K562 (cell line): ENCODE results near the gene OPA3. TPM values are rescaled to one million over a fixed set of nuclear protein-coding genes. Genes with fewer than 3 reads are reported as not detected.

Source experiments
- ARHGAP35 ChIP-seq: fragments of 450-650 bp; IDR thresholded peaks from 2 replicates; pipeline ENCODE4 v1.6.1; 2018; ENCODE audit not compliant: partially characterized antibody
- ARID1B ChIP-seq: fragments of 450-650 bp; IDR thresholded peaks from 2 replicates; pipeline ENCODE4 v1.6.1; 2016; ENCODE audit warnings: antibody characterized with exemption, mild to moderate bottlenecking, inconsistent platforms
- BMI1 ChIP-seq: fragments of 150-350 bp; IDR thresholded peaks from 2 replicates; pipeline ENCODE4 v1.6.1; 2014; ENCODE audit warnings: low read length
- HDAC6 ChIP-seq: IDR thresholded peaks from 2 replicates; pipeline ENCODE4 v1.6.1; 2012; ENCODE audit warnings: low read depth, mild to moderate bottlenecking, control low read depth, inconsistent platforms, low read length, moderate library complexity
- JUND ChIP-seq, 2 experiments: IDR thresholded peaks; 2 replicates in 1 of 2; 3 replicates in 1 of 2; pipeline ENCODE4 v1.6.1; 2011; ENCODE audit warnings: borderline replicate concordance in 2 of 2, low read depth in 2 of 2, low read length in 2 of 2, improper control_type of control experiment in 1 of 2, missing biosample characterization in 1 of 2, missing genetic modification characterization in 1 of 2, missing genetic modification reagents in 1 of 2
- KAT8 ChIP-seq: fragments of 450-650 bp; IDR thresholded peaks from 2 replicates; pipeline ENCODE4 v1.6.1; 2016; ENCODE audit warnings: low read depth, mild to moderate bottlenecking
- KDM5B ChIP-seq: fragments of 200-600 bp; sonication (generic); IDR thresholded peaks from 2 replicates; pipeline ENCODE4 v1.6.1; 2012; ENCODE audit warnings: low read depth, mild to moderate bottlenecking, moderate library complexity, low read length, control low read depth, inconsistent platforms; ENCODE audit not compliant: insufficient replicate concordance
- NR2C2 ChIP-seq, 2 experiments: fragments of 200-800 bp in 1 of 2; sonication (Bioruptor generic) in 1 of 2; sonication (generic) in 1 of 2; formaldehyde crosslinking in 1 of 2; IDR thresholded peaks; 2 replicates each; pipeline versions ENCODE4 v1.6.1 to v1.8.0; 2016 to 2022; ENCODE audit warnings: mild to moderate bottlenecking in 1 of 2, missing compliant biosample characterization in 1 of 2, missing genetic modification characterization in 1 of 2, missing genetic modification reagents in 1 of 2
- POLR2B ChIP-seq: fragments of 450-650 bp; IDR thresholded peaks from 2 replicates; pipeline ENCODE4 v1.6.1; 2018; ENCODE audit warnings: low read depth; ENCODE audit not compliant: partially characterized antibody
- RB1 ChIP-seq: fragments of 450-650 bp; IDR thresholded peaks from 2 replicates; pipeline ENCODE4 v1.6.1; 2017; ENCODE audit warnings: low read depth, mild to moderate bottlenecking
- RFX1 ChIP-seq: fragments of 450-650 bp; IDR thresholded peaks from 2 replicates; pipeline ENCODE4 v1.6.1; 2016; ENCODE audit warnings: mild to moderate bottlenecking, moderate library complexity
- SMARCB1 ChIP-seq: IDR thresholded peaks from 2 replicates; pipeline ENCODE4 v1.6.1; 2011; ENCODE audit warnings: improper control_type of control experiment, low read depth; ENCODE audit not compliant: insufficient read length
- SNRNP70 ChIP-seq: fragments of 200-400 bp; formaldehyde crosslinking; optimal IDR thresholded peaks from 2 replicates; pipeline ENCODE3; 2017; ENCODE audit warnings: low read depth, low read length
- SRSF3 ChIP-seq: fragments of 200-400 bp; formaldehyde crosslinking; IDR thresholded peaks from 2 replicates; pipeline ENCODE4 v1.6.1; 2016; ENCODE audit warnings: mild to moderate bottlenecking, low read length, moderate library complexity; ENCODE audit not compliant: insufficient read depth
- TAF15 ChIP-seq: fragments of 200-400 bp; formaldehyde crosslinking; IDR thresholded peaks from 2 replicates; pipeline ENCODE4 v1.6.1; 2017; ENCODE audit warnings: mild to moderate bottlenecking, low read depth, low read length, moderate library complexity
- TRIM28 ChIP-seq: fragments of 450-650 bp; IDR thresholded peaks from 2 replicates; pipeline ENCODE4 v1.6.1; 2017
- YY1 ChIP-seq, 3 experiments: IDR thresholded peaks; 2 replicates each; pipeline ENCODE4 v1.6.1; 2011; ENCODE audit warnings: low read length in 2 of 3, mild to moderate bottlenecking in 2 of 3, moderate library complexity in 2 of 3, borderline replicate concordance in 1 of 3, control low read depth in 1 of 3, low read depth in 1 of 3; ENCODE audit not compliant: insufficient read depth in 3 of 3, insufficient replicate concordance in 2 of 3, control insufficient read depth in 1 of 3, insufficient read length in 1 of 3; ENCODE audit errors: extremely low read depth in 1 of 3
- ZKSCAN8 ChIP-seq: fragments of 200-800 bp; sonication (Bioruptor generic); IDR thresholded peaks from 2 replicates; pipeline ENCODE4 v1.6.1; 2016; ENCODE audit warnings: missing genetic modification characterization, missing compliant biosample characterization
- ZNF347 ChIP-seq: fragments of 450-650 bp; formaldehyde crosslinking; IDR thresholded peaks from 2 replicates; pipeline ENCODE4 v1.4.0; 2020; ENCODE audit warnings: low read depth, mild to moderate bottlenecking, moderate library complexity
- polyA plus RNA-seq, 8 experiments: library from polyadenylated mRNA; depleted of rRNA in 4 of 8; stranded (reverse) in 5 of 8; unstranded in 3 of 8; fragments of >200 nt; fragmentation: Nextera tagmentation in 2 of 8; fragmentation: Illumina TruSeq in 1 of 8; extraction: Ambion mirVana in 2 of 8; extraction: Trizol in 1 of 8; gene quantifications; 2 replicates each; pipeline versions ENCODE4 v1.2.1 to v1.2.3, GENCODE V29; 2011 to 2014; ENCODE audit warnings: inconsistent platforms in 1 of 8, missing spikeins in 1 of 8
- total RNA-seq, 7 experiments: library from RNA; depleted of rRNA in 6 of 7; stranded (reverse); fragments of >200 nt in 6 of 7; fragmentation: Illumina TruSeq in 2 of 7; extraction: Trizol in 2 of 7; gene quantifications; 2 replicates each; pipeline versions ENCODE4 v1.2.1 to v1.2.3, GENCODE V29; 2011 to 2021; ENCODE audit warnings: low replicate concordance in 1 of 7
- TF ChIP-seq, protein P1 (sequence below), 2 experiments: fragments of 450-650 bp; IDR thresholded peaks; 2 replicates each; pipeline ENCODE4 v1.6.1; 2016
- TF ChIP-seq, protein P2 (sequence below): IDR thresholded peaks from 2 replicates; pipeline ENCODE4 v1.6.1; 2011; ENCODE audit warnings: borderline replicate concordance, low read depth, mild to moderate bottlenecking, moderate library complexity, low read length; ENCODE audit not compliant: insufficient read depth, poor library complexity, severe bottlenecking
- TF ChIP-seq, protein P3 (sequence below), 2 experiments: fragments of 450-650 bp in 1 of 2; sonication (generic) in 1 of 2; formaldehyde crosslinking in 1 of 2; IDR thresholded peaks in 1 of 2; conservative IDR thresholded peaks in 1 of 2; 2 replicates each; pipeline versions ENCODE4 v1.6.1 to v1.8.1; 2016 to 2023; ENCODE audit warnings: mild to moderate bottlenecking in 2 of 2, moderate library complexity in 2 of 2, inconsistent platforms in 1 of 2, missing genetic modification reagents in 1 of 2

The OPA3 gene
- total and polyA plus RNA-seq, 9 of the 15 experiments (the other 6 are each of a cell fraction or from before 2014, with no cell fraction given): 1.4 to 18.8 (median 9.0) TPM

DNA sequence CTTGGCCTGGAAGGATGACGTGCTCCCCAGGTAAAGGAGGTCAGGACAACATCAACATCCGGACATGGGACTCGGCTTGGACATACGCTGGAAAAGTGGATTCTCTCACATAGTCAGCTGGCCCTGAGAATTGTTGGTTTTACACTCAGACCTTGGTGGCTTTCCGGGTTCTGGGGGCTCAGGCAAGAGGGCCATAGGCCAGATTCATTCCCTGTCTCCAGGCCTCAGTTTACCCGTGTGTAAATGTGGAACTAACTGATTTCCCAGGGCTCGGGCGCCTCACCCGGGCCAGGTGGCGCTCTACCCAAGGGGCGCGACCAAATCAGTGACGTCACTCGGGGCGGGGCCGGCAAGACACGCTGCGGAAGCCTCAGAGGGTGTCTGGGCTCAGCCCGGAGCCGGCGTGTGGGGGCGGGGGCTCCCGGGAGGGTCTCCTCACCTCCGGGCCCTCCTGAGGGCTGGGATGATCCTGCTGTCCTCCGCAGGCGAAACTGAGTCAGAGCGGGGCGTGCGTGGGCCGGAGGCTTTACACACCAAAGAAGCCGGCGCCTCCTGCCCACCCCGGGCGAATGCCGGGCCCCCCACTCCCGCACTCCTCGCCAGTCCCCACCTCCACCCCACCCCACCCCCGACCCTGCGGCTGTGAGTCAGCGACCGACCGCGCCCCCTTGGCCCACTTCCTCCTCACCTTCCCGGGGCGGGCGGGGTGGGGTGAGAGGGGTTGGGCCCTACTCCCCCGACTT, 78.2 kb downstream of the OPA3 start (continued):
- TF ChIP-seq JUND (IDR thresholded peaks at IDR 0.05; ENCODE audit: borderline replicate concordance, low read depth, low read length) (peak; percentile 93), JUND (tag; IDR thresholded peaks at IDR 0.05; ENCODE audit: borderline replicate concordance, low read depth, low read length) (peak; percentile 91), KAT8 (no peak), YY1 (IDR thresholded peaks at IDR 0.05; ENCODE audit: borderline replicate concordance in 1 of 3, control insufficient read depth in 1 of 3, extremely low read depth in 1 of 3, insufficient read depth in 3 of 3, insufficient read length in 1 of 3, insufficient replicate concordance in 2 of 3, low read depth in 1 of 3, low read length in 2 of 3) (peak in 1 of 3 experiments; percentile 40), RFX1 (no peak), SNRNP70 (no peak), BMI1 (no peak), ARHGAP35 (no peak), HDAC6 (no peak), SMARCB1 (no peak), ARID1B (peak; percentile 63; the same call in 1 of the 2 replicates), KDM5B (peak; percentile 81), NR2C2 (CRISPR knock-in tag; IDR thresholded peaks at IDR 0.05) (0 out of 2 replicates have a peak, but pooled peaks have one; percentile 13), NR2C2 (tag; IDR thresholded peaks at IDR 0.05) (peak; percentile 79), TAF15 (no peak), SRSF3 (no peak), TRIM28 (0 out of 2 replicates have a peak, but pooled peaks have one; percentile 37), ZNF347 (CRISPR knock-in tag) (no peak), POLR2B (peak; percentile 83), RB1 (peak; percentile 72; the same call in 1 of the 2 replicates), ZKSCAN8 (CRISPR knock-in tag) (no peak)
- TF ChIP-seq, protein P1, sequence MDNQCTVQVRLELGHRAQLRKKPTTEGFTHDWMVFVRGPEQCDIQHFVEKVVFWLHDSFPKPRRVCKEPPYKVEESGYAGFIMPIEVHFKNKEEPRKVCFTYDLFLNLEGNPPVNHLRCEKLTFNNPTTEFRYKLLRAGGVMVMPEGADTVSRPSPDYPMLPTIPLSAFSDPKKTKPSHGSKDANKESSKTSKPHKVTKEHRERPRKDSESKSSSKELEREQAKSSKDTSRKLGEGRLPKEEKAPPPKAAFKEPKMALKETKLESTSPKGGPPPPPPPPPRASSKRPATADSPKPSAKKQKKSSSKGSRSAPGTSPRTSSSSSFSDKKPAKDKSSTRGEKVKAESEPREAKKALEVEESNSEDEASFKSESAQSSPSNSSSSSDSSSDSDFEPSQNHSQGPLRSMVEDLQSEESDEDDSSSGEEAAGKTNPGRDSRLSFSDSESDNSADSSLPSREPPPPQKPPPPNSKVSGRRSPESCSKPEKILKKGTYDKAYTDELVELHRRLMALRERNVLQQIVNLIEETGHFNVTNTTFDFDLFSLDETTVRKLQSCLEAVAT (IDR thresholded peaks at IDR 0.05): no peak
- TF ChIP-seq, protein P2, sequence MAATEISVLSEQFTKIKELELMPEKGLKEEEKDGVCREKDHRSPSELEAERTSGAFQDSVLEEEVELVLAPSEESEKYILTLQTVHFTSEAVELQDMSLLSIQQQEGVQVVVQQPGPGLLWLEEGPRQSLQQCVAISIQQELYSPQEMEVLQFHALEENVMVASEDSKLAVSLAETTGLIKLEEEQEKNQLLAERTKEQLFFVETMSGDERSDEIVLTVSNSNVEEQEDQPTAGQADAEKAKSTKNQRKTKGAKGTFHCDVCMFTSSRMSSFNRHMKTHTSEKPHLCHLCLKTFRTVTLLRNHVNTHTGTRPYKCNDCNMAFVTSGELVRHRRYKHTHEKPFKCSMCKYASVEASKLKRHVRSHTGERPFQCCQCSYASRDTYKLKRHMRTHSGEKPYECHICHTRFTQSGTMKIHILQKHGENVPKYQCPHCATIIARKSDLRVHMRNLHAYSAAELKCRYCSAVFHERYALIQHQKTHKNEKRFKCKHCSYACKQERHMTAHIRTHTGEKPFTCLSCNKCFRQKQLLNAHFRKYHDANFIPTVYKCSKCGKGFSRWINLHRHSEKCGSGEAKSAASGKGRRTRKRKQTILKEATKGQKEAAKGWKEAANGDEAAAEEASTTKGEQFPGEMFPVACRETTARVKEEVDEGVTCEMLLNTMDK: peak; percentile 90
- TF ChIP-seq, protein P3, sequence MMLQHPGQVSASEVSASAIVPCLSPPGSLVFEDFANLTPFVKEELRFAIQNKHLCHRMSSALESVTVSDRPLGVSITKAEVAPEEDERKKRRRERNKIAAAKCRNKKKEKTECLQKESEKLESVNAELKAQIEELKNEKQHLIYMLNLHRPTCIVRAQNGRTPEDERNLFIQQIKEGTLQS (IDR thresholded peaks at IDR 0.05): peak; percentile 99
- TF ChIP-seq, protein P3 (CRISPR knock-in tag; conservative IDR thresholded peaks at IDR 0.05): peak; percentile 82
